NCI-H524 treated with DMSO at 0.1 percent for 48 hours (cell line): ENCODE measurements around the gene DUSP28.

Experiments
- DNase-seq: peaks from one replicate; lab custom pipeline; 2025; lab: John Stamatoyannopoulos, UW

DUSP28 gene

DNA sequence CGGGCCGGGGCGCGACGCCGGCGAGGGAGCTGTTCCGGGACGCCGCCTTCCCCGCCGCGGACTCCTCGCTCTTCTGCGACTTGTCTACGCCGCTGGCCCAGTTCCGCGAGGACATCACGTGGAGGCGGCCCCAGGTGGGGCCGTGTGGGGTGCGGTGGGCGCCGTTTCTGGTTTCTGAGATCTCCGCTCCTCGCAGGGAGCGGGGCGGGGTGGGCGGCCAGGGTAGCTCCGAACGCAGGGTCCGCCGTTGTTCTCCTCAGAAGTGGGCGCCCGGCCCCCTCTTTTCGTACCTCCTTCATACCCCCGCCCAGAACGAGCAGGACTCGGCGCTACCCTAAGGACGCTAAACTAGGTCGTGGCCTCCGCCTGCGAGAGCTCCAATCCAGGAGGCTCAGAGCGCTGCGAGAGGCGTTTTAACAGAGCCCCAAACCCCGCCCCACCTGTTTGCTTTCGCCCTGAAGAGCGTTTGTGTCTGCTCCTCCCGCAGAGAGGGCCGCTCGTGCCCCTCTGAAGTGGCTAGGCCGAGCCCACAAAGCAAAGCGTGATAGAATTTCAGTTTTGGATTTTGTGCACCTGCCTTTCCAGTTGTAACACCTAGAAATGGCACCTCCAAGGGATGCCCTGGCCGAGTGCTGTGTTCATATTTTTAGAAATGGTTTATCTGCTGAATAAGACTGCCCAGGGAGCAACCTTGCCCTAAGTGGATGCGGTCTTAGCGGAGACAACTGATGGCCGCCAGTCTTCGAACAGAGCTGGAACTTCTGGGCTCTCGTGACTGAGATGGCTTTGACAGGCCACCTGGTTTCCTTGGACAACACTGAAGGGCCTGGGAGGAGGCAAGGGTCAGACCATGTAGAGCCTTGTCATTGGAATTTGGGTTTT is 27.0 kb downstream of the DUSP28 start:
- DNase-seq, result no peak

DNA sequence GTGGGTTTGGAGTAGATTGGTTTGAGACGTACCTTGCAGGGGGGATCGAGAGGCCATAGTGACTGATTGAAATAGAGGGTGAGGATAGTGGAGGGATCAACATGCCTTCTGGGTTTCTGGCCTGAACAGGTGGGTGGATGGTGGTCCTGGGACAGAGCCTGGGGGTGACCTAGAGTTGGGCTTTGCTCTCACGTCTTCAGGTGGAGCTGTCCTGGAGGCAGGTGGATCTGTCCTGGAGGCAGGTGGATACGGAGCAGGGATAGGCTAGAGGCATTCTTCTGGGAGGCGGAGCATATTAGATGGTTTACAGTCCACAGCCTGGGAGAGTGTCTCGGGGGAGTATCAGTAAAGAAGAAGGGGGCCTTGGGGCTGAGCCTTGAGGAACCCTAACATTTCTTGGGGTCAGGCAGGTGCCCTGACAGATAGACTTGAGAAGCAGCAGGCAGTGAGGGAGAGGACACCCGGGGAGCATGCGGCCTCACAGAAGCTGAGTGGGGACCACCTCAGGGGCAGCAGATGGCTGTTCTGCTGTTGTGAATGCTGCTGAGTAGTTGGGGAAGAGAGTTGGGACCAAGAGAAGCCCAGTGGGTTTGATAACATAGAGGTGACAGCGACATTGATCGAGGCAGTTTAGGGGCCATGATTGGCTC is 28.0 kb downstream of the DUSP28 start:
- no peak for DNase-seq

DNA sequence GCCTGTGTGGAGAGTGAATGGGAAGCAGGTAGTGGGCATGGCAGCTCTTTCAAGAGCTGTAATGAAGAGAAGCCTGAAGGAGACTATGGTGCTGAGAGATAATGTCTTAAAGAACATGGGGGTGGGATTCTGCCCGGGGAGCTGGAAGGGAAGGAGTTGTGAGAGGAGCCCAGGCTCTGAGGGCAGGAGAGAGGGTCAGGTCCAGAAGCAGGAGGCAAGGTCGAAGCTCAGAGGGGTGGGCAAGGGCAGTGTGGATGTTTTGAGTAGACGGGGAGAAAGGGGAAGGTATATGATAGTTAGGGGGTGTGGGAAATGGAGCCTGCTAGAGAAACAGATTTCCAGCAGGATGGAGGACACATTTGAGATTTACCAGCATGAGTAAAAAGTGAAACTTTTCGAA is 28.5 kb downstream of the DUSP28 start:
- DNase-seq, result no peak

DNA sequence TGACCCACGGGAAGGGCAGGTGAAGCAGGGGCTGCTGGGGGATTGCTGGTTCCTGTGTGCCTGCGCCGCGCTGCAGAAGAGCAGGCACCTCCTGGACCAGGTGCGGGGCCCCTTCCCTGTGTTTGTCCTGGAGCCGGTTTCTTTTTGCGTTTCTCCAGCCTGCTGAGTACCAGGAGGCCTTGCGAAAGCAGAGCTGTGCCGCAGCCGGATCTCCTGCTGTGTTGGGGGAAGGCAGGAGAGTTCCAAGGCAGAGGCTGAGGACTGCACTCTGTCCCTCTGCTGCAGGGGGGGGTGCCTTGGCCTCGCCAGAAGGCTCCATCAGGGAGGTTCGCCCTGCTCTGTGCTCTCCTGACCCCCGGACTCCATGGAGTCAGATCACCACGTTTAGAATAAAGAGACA is 29.2 kb downstream of the DUSP28 start:
- DNase-seq, result no peak

DNA sequence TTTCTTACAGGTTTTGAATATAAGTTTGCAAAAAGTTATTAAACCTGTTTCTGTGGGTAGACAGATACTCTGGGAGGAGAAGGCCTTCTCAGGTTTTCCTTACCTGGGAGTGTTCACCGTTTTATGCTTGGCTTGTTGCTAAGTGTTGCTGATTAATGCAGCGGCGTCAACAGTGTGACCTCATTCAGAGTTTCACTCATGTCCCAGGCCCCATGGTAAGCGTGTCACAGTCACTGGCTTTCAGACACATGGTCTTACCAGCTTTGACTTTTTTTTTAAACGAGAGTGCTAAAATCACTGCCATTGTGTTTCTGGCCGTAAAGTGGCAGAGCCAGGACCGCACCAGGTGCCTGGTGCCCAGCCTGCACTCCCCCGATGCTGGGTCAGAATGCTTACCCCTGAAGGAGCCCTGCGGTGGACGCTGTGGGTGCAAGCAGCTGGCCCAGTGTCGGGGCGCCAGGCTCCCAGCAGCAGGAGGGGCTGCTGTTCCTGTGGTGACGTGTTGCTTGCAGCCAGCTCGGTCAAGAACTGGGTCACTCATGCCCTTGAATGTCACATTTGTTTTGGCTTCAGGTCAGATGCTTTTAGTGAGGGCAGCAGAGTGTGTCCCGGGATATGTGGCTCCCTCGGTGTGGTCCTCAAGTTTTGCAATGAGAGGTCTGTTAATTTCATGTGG is 29.8 kb downstream of the DUSP28 start:
- DNase-seq, result no peak

DNA sequence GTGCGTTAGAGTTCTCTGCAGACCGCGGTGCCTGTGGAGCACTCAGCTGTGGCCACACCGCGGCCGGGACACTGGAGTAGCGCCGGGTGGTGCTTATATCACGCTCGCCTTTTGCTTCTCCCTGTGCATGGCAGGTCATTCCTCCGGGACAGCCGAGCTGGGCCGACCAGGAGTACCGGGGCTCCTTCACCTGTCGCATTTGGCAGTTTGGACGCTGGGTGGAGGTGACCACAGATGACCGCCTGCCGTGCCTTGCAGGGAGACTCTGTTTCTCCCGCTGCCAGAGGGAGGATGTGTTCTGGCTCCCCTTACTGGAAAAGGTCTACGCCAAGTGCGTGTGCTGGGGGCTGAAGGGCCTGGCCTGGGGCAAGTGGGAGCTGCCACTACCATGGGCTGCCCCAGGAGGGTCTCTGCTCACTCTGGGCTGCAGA is 30.5 kb downstream of the DUSP28 start:
- no peak for DNase-seq

DNA sequence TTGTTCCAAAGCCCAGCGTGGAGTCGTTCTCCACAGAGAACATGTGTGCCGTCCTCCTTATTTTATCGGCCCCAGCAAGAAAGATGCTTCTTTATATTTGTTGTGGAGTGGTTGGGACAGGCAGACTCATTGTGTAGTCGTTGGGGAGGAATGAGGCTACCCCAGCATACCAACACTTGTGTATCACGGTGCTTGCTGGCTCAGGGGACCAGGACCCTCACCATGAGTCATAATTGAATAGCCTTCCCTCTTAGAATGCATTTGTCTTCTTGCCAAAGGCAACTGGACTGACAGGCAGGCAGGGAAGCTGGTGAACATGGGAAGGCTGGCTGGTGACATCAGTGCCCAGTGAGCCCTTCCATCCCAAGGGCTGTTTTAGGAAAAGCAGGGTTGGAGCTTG is 31.1 kb downstream of the DUSP28 start:
- DNase-seq, result no peak

DNA sequence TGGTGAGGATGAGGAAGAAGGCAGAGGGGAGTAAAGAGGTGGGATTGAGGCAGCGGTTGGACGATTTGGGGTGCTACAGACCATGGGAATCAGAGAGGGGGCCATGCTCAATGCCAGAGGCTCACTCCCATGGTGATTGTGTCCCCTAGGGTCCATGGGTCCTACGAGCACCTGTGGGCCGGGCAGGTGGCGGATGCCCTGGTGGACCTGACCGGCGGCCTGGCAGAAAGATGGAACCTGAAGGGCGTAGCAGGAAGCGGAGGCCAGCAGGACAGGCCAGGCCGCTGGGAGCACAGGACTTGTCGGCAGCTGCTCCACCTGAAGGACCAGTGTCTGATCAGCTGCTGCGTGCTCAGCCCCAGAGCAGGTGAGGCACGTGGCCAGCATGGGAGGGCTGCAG is 31.6 kb downstream of the DUSP28 start:
- DNase-seq, result no peak

DNA sequence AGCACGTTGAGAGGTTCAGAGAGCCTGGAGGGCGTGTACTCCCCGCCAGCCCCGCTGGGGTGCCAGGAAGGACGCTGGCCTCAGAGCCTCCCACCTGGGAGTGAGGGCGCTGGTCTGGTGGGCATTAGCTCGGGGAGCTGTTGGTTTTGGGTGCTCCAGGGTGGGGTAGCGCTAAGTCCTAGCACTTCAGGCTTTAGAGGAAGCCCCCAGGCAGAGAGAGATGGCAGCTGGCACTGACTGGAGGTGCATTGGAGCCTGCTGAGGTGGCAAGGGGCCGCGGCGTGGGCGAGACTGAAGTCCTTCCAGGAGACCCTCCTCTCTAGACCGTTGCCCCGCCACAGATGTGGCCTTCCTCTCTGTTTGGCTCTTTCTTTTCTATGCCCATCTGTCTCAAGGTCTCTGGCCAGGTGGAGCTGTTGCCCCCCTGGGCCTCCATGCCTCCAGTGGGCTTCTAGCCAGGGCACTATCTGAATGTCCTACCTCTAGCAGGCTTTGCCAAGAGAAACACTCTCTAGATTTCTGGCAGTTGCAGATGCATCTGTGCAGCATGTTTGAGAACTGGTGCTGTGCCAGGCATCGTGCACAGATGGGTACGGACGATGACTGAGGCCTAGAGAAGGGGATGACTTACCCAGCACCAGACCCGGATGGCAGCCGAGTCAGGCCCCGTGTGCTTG is 33.0 kb downstream of the DUSP28 start:
- DNase-seq, result no peak

DNA sequence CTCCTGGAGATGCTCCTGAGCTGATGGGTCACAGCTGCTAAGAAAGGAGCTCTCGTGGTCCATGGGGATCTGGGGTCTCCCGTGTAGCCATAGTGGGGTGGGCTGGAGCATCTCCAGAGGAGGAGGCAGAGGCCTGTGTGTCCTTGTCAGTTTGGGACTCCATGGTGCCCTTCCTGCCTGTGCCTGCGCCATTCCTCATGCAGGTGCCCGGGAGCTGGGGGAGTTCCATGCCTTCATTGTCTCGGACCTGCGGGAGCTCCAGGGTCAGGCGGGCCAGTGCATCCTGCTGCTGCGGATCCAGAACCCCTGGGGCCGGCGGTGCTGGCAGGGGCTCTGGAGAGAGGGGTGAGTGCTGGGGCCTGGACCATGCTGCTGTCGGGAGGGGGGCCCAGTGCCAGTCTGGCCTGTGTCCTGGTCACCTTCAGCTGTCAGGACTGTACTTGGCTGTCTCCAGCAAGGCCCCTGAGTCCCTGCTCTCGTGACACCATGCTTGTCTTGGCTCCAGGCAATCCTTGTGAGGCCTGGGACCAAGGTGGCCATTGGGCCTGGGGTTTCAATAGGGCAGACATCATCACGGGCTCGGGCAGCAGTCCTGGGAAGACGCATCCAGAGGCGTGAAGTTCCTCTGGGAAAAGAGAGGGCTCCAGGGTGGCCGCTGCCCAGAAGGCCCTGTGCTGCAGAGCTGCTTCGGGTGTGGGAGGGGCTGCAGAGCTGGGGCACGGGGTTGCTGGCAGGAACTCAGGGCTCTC is 33.7 kb downstream of the DUSP28 start:
- DNase-seq, result no peak

DNA sequence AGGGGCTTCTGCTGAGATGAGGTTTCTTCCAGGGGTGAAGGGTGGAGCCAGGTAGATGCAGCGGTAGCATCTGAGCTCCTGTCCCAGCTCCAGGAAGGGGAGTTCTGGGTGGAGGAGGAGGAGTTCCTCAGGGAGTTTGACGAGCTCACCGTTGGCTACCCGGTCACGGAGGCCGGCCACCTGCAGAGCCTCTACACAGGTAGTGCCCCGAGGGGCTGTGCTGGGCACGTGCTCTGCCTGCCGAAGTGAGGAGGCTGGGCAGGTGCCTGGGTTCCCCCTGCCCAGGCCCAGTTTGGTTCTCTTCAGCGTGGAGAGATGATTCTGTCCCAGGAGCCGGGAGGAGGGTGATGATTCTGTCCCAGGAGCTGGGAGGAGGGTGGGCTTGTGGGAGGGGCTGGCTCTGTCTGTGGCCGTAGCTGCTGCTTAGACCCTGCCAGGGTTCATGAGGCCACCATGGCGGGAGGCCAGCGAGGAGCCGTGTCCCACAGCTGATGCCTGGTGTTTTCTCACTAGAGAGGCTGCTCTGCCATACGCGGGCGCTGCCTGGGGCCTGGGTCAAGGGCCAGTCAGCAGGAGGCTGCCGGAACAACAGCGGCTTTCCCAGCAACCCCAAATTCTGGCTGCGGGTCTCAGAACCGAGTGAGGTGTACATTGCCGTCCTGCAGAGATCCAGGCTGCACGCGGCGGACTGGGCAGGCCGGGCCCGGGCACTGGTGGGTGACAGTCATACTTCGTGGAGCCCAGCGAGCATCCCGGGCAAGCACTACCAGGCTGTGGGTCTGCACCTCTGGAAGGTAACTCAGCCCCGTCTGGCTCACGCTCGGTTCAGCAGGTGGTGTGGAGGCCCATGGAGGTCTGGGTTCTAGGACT is 34.6 kb downstream of the DUSP28 start:
- DNase-seq, result no peak

DNA sequence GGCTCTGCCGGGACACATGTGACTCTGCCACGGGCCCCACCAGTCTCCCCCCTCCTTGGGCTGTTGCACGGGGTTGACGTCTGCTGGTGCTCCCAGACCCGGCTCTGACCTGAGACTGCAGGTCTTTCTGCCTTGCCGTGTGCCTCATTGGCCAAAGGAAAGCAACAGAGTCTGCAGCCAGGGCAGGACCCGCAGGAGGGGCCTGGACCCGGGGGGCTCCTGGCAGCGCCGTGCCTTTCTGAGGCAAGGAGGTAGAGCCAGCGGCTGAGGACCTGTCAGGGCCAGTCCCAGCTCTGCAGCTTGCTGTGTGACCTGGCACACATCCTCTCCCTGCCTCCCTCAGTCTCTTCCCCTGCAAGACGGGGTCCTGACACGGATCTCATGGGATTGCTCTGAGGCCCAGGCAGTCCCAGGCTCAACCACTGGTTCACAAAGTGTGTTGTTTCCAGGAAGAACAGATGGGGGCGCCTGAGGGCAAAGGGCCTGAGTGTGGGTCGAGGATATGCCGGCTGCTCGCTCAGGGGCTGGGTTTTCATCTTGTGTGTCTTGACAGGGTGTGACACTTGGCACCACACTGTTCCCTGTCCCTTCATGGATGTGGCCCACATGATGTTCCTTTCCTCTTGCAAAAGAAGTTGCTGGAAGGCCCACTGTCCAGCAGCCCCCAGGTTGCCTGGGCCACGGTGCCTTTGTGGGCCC is 35.4 kb downstream of the DUSP28 start:
- DNase-seq, result no peak

DNA sequence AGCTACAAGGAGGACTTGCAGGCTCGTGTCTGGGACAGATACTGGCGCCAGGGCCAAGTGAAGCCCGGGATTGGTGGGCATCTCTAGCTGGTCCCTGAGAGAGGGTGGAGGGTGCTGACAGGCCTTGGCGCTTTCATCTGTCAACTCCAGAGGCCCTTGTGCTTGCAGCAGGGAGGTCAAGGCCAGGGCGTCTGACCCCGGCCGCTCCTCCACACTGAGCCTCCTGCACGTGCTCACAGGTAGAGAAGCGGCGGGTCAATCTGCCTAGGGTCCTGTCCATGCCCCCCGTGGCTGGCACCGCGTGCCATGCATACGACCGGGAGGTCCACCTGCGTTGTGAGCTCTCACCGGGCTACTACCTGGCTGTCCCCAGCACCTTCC is 35.9 kb downstream of the DUSP28 start:
- no peak for DNase-seq

DNA sequence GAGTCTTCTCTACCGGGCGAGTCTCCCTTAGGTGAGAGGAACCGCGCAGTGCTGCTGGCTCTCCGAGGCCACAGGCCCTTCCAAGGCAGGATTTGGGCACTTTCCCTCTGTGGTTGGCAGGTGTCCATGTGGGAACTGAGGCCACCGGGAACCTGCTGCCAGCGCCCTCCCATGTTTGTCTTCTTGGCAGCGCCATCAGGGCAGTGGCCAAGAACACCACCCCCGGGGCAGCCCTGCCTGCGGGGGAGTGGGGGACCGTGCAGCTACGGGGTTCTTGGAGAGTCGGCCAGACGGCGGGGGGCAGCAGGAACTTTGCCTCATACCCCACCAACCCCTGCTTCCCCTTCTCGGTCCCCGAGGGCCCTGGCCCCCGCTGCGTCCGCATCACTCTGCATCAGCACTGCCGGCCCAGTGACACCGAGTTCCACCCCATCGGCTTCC is 36.4 kb downstream of the DUSP28 start:
- DNase-seq, result no peak

DNA sequence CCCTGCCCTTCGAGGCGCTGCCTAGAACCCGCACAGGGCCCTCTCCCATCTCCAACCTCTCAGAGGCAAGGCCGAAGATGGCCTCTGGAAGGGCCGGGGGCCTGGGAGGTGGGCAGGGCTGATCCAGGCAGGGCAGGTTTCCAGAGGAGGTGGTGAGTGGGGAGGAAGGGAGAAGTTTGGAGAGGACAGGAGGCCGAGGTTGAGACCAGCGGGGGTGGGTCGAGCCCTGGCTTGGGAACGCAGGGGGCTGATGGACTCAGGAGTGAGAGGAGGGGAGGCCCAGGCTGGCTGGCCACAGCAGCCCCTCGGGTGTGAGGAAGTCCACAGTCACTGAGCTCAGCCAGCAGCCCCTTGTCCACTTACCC is 36.9 kb downstream of the DUSP28 start:
- DNase-seq, result no peak

DNA sequence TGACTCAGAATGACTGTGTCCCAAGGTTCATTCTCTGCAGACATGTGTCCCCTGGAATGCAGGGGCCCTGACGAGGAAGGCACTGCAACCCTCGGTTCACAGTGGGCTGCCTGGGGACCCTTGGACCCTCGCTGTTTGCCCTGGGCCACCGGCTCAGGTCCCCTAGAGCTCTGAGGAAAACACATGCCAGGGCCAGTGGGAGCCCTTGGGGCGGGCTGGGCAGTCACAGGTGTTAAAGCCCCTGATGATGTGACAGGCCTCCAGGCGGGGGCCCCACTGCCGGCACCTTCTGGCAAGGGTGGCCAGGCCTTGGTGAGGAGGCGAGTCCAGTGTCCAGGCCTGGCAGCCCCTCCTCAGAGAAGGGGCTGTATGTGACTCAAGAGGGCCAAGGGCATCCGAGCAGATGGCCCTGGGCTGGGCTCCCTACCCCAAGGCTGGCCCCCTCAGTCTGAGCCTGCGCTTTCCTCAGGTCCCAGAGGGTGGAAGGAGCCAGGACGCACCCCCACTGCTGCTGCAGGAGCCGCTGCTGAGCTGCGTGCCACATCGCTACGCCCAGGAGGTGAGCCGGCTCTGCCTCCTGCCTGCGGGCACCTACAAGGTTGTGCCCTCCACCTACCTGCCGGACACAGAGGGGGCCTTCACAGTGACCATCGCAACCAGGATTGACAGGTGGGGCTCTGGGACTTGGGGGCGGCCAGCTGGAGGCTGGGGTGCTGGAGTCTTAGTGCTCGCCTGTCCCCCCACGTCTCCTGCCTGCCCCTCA is 37.4 kb downstream of the DUSP28 start:
- no peak for DNase-seq

DNA sequence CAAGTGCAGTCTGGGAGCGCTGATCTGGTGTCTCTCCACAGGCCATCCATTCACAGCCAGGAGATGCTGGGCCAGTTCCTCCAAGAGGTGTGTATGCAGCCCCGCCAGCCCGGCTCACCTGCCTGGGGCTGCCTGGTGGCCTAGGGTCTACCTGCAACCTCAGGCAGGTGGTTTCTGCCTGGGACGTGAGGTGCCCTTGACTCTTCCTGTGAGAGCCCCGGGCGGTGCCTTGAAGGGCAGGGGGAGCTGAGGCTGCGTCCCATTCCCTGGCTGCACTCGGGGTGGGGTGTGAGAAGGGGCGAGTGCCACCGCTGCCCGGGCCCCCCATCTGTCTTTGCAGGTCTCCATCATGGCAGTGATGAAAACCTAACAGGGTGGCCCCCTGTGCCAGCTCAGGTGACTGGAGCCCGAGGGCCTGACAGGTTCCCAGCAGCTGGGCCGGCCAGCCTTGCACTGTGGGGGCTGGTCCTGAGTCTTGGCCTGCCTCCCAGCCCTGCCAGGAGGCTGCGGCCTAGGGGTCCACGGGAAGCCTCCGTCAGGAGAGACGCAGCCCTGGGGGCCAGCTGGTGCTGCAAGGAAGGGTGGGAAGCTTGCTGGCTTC is 38.3 kb downstream of the DUSP28 start:
- no peak for DNase-seq

DNA sequence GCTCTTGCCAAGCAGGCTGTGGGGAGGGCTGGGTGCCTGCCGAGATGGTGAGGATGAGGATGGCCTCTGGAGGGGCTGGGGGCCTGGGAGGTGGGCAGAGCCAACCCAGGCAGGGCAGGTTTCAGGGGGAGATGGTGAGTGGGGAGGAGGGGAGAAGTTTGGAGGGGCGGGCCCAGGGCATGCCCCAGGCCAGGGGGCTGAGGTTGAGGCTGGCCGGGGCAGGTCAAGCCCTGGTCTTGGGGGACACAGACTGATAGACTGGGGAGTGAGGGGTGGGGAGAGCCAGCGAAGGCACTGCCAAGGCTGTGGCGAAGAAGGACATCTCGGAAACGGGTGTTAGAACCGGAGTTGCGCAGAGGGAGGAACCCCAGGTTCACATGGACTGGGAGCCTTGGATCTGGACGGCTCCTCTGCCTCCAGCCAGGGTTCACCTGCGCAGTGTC is 39.0 kb downstream of the DUSP28 start:
- DNase-seq, result no peak

DNA sequence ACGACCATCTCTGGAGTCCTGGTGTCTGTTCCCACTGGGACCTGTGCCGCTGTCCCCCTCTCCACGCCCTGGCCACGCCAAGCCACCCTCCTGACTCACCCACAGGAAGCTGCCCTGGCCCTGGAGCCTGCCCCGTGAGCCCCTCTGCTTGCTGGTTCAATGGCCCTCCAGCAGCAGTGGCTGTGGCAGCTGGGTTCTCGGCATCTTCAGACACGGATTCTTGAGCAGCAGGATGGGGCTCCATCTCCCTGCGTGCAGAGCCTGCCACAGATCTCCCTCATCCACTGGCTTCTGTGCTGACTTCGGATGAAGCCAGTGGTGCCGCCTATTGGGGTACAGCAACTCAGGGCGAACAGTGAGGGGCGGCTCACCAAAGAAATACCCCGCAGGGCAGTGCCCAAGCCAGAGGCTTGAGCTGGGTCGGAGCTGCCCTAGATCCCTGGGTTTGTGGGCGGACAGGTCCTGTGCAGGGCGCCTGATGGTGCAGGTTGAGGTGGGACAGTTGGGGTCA is 40.3 kb downstream of the DUSP28 start:
- no peak for DNase-seq
